Measurements from ENCODE around the gene DCAF5.
"Not testable (repeated sequence)": the region's sequence is repeated elsewhere in the genome, so short reads cannot be mapped to it uniquely, and the experiment has no call there.

The DCAF5 gene

DNA sequence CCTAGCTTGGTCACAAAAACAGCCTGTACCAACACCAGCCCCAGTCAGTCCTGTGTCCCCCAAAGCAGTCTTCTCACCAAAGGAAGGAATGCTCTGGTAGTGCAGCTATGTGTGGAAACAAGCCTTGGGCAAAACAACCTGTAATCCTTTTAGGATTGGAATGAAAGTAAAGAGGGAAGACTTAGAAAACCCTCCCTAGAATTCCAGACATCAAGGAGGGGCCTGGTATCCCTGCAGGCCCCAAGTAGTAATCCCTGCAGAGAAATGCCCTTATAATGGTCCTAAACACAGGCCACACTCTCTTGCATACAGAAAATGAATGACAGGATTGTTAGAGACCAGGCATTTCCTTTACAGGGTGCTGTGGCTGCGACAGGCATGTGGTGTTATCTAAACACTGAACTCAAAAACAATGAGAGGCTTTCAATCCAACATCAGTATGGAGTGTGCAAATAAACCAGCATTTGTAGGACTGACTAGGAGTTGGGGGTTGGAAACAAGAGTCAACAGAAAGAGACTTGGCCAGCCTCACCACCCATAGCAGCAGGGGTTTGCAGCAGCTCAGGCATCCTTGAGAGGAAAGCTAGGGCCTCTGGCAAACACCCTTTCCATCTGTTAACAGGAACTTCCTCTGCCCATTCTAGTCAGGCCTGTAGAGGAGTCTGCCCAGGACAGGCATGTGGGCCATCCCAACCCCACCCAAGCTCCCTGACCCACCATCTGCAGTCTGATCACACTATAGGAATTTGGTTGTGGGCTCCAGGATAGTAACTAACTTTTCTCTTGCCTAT lies 59.1 kb downstream of the DCAF5 start:
- no peak for DNase-seq

DNA sequence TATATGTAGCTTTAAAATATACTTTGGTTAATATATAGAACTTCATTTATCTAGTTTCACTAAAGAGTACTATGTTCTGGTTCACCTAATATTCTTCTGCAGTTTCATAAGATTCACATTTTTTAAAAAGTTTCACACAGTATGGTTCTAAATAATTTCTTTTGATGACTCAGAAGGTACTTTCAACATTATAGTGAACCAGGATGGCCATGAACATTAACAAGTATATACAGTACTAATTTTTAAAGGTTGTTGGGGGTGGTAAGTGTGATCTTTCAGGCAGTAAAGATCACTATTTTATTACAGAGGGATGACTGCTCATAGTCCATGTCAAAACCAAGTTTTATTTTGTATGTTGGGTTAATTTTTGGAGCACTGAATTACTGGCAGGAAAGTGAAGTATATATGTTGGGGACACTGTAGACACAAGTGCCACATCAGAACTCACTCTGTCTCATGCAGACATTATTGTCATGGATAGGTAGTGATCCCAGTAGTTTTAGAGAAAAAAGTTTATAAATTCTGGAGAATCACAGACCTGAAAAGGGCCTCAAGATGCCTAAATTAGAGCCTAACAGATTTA lies 60.0 kb downstream of the DCAF5 start:
- no peak for DNase-seq

- DNase-seq, result no peak
Measured at GRCh38 chr14:69091695-69092094, 61.2 kb downstream of the DCAF5 start.

DNA sequence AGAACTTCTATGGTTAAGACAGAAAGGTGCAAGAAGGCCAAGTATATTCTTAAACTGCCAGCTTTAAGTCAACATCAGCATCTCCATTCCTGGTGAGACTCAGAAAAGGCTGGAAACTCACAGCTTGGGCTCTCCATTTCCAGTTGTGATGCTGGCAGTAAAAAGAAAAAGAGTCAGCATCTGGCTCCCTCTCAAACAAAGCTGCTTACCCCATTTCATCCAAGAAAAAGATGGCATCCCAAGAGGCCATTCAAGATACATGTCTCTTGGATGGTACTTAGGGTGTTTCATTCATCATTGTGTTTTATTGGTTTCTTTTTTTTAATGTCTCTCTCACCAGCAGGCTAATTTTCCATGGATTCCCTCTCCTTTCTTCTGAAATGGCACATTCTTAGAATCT lies 61.9 kb downstream of the DCAF5 start:
- no peak for DNase-seq

DNA sequence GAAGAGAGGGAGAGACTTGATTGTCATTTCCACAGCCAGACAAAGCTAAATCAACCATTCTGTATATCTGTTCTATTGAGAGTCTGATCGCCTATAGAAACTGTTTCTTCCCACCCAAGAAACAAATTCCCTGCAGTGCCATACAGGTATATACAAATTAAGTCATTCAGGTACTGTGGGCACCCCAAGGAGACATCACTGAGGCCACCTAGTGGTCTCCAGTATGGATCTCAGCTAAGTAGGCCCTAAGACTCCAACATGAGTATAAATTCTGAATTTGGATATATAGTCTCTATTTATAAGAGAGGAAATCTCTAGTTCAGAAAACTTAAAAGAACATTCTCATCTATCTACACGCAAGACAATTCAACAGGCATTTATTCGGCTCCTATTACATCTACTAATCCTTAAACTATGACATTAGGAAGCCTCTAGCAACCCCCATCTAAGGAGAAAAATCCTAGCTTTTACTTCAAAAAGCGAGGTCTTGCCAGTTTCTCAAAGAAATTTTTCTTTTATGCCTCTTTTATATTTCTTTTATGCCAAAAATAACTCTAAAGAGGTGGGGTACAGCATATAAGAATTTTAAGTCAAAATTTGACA lies 62.6 kb downstream of the DCAF5 start:
- DNase-seq, result peak; percentile 46

DNA sequence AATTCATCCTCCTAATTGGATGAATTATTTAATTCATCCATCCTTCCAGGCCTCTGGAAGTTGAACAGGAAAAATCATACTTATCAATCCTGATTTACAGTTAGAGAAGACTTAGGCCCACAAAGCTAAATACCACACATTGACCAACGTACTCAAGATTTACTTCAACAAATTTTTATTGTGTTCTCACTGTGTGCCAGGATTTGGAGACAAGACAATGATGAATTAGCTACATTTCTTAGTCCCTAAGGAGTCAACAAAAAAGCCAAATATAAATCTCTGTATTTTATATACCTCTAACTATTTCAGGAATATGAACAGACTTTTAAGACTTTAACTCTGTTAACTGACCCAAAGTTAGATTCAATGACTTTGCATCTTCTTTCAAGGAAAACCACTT lies 63.9 kb downstream of the DCAF5 start:
- no peak for DNase-seq

DNA sequence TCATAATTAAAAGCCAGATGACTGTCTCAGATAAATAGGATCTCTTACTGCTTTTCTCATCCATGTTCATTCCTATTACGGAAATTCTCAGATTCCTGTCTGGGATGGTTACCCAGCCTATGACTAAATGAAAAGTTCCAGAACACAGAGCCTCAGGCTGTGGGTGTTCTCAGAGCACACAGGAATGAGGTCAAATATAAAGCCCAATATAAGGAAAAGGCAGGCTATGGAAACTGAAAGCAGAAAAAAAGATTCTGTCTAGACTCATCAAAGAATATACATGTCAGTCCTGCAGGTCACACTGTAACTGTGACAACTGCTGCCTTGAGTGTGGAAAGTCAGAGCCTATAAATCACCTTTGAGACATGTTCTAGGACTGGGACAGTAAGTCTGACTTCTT lies 64.3 kb downstream of the DCAF5 start:
- peak; percentile 51 for DNase-seq

DNA sequence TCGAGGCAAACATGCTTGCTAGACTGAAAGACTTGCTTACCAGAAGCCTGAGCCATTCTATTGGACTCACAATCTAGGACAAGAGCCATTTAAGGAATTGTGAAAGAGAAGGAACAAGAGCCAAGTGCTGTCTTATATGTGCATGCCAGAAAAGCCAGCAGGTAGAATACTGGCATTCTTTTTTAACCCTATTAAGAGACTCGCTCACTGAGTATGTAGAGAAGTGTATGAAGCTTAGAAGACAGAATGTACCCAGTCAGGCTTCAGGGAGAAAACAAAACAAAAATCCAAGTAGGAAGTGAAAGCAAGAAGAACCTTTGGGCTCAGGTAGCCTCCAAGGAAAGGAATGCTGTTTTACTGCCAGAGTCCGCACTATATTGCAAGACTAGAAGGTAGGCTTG lies 65.9 kb downstream of the DCAF5 start:
- DNase-seq, result no peak

- DNase-seq, result no peak
Measured at GRCh38 chr14:69086537-69086936, 66.4 kb downstream of the DCAF5 start.

- no peak for DNase-seq
Measured at GRCh38 chr14:69084023-69084422, 68.9 kb downstream of the DCAF5 start.

GRCh38 chr14:69083181-69083580 lies 69.7 kb downstream of the DCAF5 start:
- DNase-seq, result no peak

GRCh38 chr14:69081271-69081670 lies 71.6 kb downstream of the DCAF5 start:
- DNase-seq, result no peak

DNA sequence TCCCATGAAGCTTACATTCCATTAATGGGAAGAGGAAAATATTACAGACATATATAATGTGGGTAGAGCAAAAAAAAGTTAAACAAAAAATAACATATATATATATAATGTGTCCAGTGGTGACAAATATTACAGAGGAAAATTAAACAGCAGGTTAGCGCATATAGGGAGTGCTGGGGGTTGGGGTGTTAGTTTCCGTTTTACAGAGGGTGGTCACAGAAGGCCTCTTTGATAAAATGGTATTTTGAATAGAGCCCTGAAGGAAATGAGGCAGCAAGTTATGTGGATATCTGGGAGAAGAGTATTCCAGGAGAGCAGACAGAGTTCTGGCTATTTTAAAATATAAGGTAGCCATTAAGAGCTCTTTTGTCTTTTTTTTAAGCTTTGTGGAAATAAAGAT lies 73.2 kb downstream of the DCAF5 start:
- DNase-seq, result no peak

- no peak for DNase-seq
Measured at GRCh38 chr14:69079188-69079742, 73.7 kb downstream of the DCAF5 start.

- DNase-seq, result no peak
Measured at GRCh38 chr14:69077841-69078240, 75.1 kb downstream of the DCAF5 start.

DNA sequence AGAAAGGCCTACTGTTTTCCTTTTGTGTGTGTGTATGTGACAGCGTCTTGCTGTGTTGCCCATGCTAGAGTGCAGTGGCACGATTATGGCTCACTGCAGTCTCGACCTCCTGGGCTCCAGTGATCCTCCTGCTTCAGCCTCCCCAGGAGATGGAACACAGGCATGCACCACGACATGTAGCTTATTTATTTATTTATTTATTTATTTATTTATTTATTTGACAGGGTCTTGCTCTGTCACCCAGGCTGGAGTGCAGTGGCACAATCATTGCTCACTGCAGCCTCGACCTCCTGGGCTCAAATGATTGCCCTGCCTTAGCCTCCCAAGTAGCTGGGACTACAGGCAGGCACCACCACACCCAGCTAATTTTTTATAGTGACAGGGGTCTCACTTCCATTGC lies 75.7 kb downstream of the DCAF5 start:
- DNase-seq, result not testable (repeated sequence)

- DNase-seq, result no peak
Measured at GRCh38 chr14:69076341-69076740, 76.6 kb downstream of the DCAF5 start.

DNA sequence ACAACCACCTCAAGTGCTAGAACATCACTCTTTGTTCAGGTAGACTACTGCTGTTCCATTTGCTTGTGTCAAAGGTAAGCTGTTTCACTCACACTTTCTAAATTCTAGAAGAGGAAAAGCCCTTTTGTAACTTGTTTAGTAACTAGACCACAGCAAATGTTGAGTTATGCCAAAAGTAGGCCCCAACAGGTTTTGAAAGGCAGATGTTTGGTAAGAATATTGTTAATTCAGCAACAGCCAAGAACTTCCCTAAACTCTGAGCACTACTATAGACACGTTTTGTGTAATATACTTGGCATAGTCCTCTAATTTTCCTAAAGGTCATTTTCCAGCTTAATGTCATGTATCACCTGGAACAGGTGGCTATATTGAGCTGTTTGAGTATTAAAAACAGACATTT lies 79.0 kb downstream of the DCAF5 start:
- DNase-seq, result peak; percentile 12

DNA sequence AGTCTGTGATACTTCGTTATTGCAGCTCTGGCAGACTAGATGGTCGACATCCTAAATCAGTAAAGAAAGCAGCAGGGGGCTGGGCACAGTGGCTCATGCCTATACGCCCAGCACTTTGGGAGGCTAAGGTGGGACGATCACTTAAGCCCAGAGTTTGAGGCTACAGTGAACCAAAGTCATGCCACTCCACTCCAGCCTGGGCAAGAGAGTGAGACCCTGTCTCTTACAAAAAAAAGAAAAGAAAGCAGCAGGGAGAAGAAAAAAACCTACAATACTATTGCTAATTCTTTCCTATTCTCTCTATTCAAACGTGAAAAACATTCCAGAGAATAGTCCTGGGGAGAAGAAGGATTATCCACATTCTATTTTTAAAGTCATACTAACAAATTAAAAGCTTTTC lies 79.5 kb downstream of the DCAF5 start:
- DNase-seq, result no peak

GRCh38 chr14:69072584-69072983 lies 80.3 kb downstream of the DCAF5 start:
- DNase-seq, result no peak

DNA sequence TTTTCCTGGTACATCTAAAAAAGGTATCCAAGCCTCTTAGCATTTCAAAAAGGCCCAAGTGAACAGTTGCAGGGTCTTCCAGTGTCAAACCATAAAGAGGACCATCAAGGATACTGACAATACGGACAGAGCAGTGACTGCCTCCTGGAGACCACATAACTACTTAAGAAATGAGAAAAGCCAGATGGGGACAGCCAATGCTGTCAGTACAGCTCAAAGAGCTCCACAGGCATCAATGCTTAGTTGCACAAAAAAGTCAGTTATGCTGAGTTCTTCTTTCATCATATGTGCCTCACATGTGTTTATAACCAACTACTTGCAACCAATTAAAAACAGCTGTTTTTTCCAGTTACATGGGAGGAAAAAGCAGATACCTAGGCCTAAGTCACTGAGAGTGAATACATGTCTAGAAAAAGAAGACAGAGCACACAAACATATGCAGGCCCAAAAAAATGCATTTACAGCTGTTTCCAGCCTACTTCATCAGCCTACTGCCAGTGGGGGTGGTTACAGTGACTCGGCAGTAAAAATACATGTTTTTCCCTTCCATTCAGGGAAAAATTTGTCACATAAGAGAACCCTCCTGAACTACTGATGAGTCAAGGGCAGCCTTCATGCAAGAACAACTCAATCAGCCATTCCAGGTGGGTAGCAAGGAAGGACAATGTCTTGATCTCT lies 84.0 kb downstream of the DCAF5 start:
- no peak for DNase-seq

GRCh38 chr14:69066396-69067171 lies 86.3 kb downstream of the DCAF5 start:
- DNase-seq, result no peak

DNA sequence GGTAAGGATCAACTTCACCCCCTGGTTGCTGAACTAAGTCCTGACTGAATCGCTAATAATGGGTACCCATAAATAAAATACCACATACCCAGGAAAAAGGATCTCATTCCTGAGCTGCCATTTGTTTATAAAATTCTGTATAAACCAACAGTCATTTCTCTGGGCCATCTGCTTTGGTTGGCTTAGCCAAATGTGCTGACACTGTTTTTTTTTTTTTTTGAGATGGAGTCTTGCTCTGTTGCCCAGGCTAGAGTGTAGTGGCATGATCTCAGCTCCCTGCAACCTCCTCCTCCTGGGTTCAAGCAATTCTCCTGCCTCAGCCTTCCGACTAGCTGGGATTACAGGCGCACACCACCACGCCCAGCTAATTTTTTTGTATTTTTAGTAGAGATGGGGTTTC lies 87.0 kb downstream of the DCAF5 start:
- not testable (repeated sequence) for DNase-seq

All from suppressor macrophage treated with lipopolysaccharide for 4 hours (primary cell).